Breast epithelium (tissue), 3 donors: ENCODE measurements around the gene UGT1A7.

ENCODE experiments used
- POLR2A ChIP-seq: fragments of 450-650 bp; IDR thresholded peaks from one replicate; pipeline ENCODE4 v1.6.1; 2016; ENCODE audit warnings: antibody characterized with exemption, mild to moderate bottlenecking, moderate library complexity
- TF ChIP-seq, protein P1 (sequence below), 3 donors: fragments of 450-650 bp; IDR thresholded peaks; one replicate each; pipeline ENCODE4 v1.5.1; 2016 to 2017; ENCODE audit warnings: antibody characterized with exemption in 3 of 3, mild to moderate bottlenecking in 3 of 3, moderate library complexity in 3 of 3

DNA sequence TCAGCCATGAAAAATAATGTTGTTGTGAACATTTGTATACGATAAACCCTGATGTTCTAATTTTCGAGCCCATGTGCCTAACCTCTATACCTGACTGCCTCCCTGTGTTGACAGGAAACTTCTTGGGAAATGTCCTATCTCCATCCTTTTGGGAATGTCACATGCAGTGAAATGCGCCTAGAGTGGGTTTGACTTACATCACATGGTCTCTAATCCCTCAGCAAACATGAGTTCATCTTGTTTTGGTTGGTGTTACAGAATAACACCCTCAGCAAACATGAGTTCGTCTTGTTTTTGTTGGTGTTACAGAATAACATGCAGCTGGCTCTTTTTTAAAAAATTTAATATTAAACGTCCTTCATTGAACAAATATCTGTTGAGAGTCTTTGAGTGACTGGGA, 6.6 kb downstream of the UGT1A7 start:
- no peak for TF ChIP-seq POLR2A
- TF ChIP-seq, protein P1, sequence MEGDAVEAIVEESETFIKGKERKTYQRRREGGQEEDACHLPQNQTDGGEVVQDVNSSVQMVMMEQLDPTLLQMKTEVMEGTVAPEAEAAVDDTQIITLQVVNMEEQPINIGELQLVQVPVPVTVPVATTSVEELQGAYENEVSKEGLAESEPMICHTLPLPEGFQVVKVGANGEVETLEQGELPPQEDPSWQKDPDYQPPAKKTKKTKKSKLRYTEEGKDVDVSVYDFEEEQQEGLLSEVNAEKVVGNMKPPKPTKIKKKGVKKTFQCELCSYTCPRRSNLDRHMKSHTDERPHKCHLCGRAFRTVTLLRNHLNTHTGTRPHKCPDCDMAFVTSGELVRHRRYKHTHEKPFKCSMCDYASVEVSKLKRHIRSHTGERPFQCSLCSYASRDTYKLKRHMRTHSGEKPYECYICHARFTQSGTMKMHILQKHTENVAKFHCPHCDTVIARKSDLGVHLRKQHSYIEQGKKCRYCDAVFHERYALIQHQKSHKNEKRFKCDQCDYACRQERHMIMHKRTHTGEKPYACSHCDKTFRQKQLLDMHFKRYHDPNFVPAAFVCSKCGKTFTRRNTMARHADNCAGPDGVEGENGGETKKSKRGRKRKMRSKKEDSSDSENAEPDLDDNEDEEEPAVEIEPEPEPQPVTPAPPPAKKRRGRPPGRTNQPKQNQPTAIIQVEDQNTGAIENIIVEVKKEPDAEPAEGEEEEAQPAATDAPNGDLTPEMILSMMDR (IDR thresholded peaks at IDR 0.05), result no peak
